Vagina (tissue), 2 donors: Measurements from ENCODE around the gene FTSJ1.
"Not testable (repeated sequence)": the region's sequence is repeated elsewhere in the genome, so short reads cannot be mapped to it uniquely, and the experiment has no call there.

Experiments
- POLR2A ChIP-seq, 2 donors: fragments of 450-650 bp; IDR thresholded peaks; one replicate each; pipeline ENCODE4 v1.6.1; 2017; ENCODE audit warnings: antibody characterized with exemption in 2 of 2, mild to moderate bottlenecking in 2 of 2, moderate library complexity in 2 of 2
- POLR2AphosphoS5 ChIP-seq, 2 donors: sonication (generic); formaldehyde crosslinking; IDR thresholded peaks; one replicate each; pipeline ENCODE4 v1.9.0; 2017; ENCODE audit warnings: antibody characterized with exemption in 2 of 2, mild to moderate bottlenecking in 2 of 2, low read depth in 1 of 2; ENCODE audit not compliant: insufficient read depth in 1 of 2
- TF ChIP-seq, protein P1 (sequence below), 3 experiments: fragments of 450-650 bp in 2 of 3; fragments of 200-600 bp in 1 of 3; sonication (generic) in 1 of 3; IDR thresholded peaks; one replicate each; pipeline ENCODE4 v1.5.1; 2017 to 2019; ENCODE audit warnings: antibody characterized with exemption in 3 of 3, mild to moderate bottlenecking in 2 of 3, moderate library complexity in 2 of 3

DNA sequence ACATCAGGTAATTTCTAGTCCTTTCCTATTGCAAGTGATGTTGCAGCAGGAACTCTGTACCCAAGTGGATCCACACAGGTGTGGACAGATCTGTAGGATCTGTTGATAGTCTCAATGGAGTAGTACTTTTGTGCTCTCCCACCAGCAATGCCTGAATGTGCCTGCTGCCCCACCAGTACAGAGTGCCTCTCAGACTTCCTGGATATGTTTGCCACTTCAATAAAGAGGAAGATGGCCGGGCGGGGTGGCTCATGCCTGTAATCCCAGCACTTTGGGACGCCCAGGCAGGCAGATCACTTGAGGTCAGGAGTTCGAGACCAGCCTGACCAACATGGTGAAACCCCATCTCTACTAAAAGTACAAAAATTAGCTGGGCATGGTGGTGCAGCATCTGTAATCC lies 43.5 kb downstream of the FTSJ1 start:
- TF ChIP-seq, protein P1, sequence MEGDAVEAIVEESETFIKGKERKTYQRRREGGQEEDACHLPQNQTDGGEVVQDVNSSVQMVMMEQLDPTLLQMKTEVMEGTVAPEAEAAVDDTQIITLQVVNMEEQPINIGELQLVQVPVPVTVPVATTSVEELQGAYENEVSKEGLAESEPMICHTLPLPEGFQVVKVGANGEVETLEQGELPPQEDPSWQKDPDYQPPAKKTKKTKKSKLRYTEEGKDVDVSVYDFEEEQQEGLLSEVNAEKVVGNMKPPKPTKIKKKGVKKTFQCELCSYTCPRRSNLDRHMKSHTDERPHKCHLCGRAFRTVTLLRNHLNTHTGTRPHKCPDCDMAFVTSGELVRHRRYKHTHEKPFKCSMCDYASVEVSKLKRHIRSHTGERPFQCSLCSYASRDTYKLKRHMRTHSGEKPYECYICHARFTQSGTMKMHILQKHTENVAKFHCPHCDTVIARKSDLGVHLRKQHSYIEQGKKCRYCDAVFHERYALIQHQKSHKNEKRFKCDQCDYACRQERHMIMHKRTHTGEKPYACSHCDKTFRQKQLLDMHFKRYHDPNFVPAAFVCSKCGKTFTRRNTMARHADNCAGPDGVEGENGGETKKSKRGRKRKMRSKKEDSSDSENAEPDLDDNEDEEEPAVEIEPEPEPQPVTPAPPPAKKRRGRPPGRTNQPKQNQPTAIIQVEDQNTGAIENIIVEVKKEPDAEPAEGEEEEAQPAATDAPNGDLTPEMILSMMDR (IDR thresholded peaks at IDR 0.05): not testable (repeated sequence)
- TF ChIP-seq POLR2AphosphoS5 (IDR thresholded peaks at IDR 0.05; ENCODE audit: insufficient read depth in 1 of 2, low read depth in 1 of 2); POLR2A (IDR thresholded peaks at IDR 0.05): not testable (repeated sequence)
